ENCODE results near the gene MYOF.
A peak's percentile ranks its signal among the peaks of the same experiment; 100 is the strongest.
"Not testable (repeated sequence)": the region's sequence is repeated elsewhere in the genome, so short reads cannot be mapped to it uniquely, and the experiment has no call there.

The MYOF gene

DNA sequence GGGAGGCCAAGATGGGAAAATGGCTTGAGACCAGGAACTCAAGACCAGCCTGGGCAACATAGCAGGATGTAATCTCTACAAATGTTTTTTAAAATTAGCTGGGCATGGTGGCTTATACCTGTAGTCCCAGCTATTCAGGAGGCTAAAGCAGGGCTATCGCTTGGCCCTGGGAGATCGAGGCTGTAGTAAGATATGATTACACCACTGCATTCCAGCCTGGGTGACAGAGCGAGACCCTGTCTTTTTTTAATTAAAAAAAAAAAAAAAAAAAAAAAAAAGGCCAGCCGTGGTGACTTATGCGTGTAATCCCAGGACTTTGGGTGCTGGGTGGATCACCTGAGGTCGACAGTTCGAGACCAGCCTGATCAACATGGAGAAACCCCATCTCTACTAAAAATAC lies 27.4 kb downstream of the MYOF start:
- DNase-seq (ENCODE audit: low read depth, low spot score) = no peak

- no peak for DNase-seq (ENCODE audit: low read depth, low spot score)
Measured at GRCh38 chr10:93454146-93454545, 28.0 kb downstream of the MYOF start.

DNA sequence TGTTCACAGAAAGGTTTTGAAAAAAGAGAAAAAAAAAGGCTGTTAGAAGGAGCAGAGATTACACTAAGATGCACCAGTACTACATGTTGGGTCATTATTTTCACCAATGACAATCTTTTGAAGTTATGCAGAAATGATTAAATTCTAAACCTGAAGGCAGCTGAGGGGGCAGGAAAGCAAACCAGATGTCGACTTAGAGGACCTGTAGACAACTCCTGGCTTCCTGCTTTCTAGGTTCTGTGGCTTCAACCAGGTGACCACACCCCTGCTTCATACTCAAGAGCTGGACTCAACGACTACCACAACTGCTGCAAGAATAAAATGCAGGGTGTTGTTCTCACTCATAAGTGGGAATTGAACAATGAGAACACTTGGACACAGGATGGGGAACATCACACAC lies 30.0 kb downstream of the MYOF start:
- no peak for DNase-seq (ENCODE audit: low read depth, low spot score)

DNA sequence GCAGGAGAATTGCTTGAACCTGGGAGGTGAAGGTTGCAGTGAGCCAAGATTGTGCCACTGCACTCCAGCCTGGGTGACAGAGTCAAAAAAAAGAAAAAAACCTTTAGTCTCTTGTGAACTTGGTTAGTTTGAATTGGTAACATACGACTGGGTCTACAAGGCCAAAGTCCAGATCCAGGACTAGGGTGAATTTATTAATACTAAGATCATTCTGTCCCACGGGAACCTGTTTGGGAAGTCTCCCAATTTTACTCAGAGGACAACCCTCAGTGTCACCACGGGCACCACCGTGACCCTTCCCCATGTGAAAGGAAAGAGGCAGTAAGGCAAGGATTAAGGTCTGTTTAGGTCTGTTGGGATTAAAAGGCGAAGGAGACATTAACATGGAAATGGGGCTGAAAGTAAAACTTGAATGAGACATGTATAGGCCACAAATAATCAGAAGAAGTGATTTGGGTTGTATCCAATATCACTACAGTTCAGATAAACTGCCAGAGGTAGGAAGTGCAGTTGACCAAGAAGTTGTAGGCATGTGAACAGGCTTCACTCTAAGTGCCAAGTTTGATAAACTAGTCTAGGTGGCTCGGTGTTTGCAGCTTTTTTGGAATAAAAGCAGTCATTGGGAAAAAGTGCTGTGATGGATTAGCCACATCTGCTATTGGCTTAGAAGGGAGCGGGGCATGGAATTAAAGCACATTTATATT lies 30.7 kb downstream of the MYOF start:
- no peak for DNase-seq (ENCODE audit: low read depth, low spot score)

DNA sequence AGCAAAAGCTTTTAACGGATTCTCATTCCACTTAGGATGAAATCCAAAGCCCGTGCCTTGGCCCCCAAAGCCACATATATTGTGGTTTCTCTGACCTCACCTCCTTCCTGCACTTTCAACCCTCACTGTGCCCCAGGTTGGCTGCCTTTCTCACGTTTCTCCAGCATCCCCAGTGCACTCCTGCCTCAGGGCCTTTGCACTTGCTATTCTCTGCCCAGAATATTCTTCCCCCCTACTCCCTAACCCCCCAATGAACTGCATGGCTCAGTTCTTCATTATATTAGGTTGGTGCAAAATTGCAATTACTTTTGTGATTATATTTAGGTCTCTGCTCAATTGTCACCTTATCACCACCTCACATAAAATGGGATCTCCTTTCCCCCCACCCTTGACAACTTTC lies 34.2 kb downstream of the MYOF start:
- DNase-seq (ENCODE audit: low read depth, low spot score) = no peak

DNA sequence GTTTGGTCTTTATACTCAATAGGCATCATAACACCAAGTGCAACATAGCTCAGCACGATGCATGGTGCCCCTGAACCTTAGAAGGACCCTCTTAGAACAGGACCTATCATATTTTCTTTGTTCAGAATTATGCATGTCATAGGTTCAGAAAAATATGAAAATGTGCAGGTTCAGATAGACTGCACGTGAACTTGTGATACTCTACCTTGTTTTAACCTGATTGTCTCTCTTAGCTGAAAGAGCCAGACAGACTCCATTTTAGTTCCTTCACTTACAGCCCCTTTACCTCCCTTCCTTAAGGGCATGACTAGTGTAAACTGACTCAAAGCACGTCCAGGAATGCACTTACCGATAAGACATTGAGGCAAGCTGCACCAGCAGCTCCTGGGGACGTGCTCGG lies 35.1 kb downstream of the MYOF start:
- no peak for DNase-seq (ENCODE audit: low read depth, low spot score)

GRCh38 chr10:93445978-93446720 lies 36.0 kb downstream of the MYOF start:
- no peak for DNase-seq (ENCODE audit: low read depth, low spot score)

GRCh38 chr10:93445097-93445960 lies 36.8 kb downstream of the MYOF start:
- peak; percentile 97 for DNase-seq (ENCODE audit: low read depth, low spot score)

DNA sequence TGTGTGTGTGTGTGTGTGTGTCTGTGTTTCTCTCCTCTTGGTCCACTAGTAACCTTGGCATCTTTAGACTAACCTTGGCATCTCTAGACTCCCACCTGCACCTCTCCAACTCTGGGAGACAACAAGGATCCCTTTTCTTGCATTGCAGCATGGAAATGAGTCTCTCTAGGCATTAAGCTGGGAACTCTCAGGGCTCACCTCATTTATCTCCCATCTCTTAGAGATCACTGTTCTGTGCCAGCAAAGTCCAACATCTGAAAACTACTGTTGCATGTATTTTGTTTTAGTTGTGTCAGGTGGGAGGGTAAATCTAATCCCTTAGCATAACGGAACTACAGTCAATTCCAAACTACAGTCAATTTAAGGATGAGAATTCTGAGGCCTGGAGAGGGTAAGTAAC lies 38.7 kb downstream of the MYOF start:
- no peak for DNase-seq (ENCODE audit: low read depth, low spot score)

GRCh38 chr10:93442721-93443120 lies 39.4 kb downstream of the MYOF start:
- not testable (repeated sequence) for DNase-seq (ENCODE audit: low read depth, low spot score)

GRCh38 chr10:93440591-93441091 lies 41.5 kb downstream of the MYOF start:
- no peak for DNase-seq (ENCODE audit: low read depth, low spot score)

GRCh38 chr10:93438613-93439253 lies 43.4 kb downstream of the MYOF start:
- peak; percentile 87 for DNase-seq (ENCODE audit: low read depth, low spot score)

DNA sequence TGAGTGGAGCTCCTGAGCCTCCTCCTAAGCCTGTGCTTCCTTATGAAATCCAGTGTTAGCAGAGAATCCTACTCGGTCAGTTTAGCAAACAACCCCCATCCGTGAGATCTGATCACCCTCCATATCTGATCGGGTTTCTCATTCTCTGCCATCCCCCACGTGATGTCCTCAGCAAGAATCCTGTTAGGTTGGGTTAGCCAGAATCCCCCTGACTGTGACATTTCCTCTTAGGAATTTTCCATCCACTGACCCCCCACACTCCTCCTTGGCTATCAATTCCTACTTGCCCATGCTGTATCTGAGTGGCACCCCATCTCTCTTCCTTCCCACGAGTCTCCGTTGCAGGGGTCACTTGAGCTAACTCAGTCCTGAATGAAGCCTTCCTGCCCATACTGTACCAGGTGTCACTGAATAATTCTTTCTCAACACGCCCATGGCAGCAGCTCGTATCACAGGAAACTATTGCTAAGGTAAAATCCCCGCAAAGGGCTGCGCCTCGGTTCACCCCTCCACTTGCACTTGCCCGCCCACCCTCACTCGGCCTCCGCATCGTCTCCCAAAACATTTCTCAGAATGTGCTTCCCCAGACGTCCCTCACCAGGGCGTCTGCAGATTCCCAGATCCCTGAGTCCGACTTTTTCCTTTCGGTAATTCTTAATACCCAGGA lies 44.1 kb downstream of the MYOF start:
- peak; percentile 47 for DNase-seq (ENCODE audit: low read depth, low spot score)

- peak; percentile 74 for DNase-seq (ENCODE audit: low read depth, low spot score)
Measured at GRCh38 chr10:93437086-93437945, 44.8 kb downstream of the MYOF start.

DNA sequence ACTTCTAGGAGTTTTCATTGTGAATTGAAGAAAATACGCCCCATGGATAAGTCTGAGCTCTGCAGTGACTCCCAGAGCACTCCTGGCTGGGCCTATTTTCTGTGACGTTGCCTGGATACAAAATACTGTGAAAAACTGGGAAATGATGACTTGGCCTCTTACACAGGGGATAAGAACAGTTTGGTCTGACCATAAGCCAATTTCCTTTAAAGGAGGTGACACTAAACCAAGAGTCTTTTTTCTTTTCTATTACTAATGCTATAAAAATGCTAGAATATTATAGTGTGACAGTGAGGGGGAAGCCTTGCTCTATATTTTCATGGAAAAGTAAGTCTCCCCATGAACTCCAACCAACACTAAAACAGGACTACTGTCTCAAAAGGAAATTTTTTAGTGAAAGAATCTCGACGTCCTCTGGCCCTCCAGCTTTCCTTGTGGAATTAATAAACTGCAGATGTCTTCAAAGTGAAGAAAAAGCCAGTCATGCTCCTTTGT lies 45.5 kb downstream of the MYOF start:
- DNase-seq (ENCODE audit: low read depth, low spot score) = peak; percentile 43

DNA sequence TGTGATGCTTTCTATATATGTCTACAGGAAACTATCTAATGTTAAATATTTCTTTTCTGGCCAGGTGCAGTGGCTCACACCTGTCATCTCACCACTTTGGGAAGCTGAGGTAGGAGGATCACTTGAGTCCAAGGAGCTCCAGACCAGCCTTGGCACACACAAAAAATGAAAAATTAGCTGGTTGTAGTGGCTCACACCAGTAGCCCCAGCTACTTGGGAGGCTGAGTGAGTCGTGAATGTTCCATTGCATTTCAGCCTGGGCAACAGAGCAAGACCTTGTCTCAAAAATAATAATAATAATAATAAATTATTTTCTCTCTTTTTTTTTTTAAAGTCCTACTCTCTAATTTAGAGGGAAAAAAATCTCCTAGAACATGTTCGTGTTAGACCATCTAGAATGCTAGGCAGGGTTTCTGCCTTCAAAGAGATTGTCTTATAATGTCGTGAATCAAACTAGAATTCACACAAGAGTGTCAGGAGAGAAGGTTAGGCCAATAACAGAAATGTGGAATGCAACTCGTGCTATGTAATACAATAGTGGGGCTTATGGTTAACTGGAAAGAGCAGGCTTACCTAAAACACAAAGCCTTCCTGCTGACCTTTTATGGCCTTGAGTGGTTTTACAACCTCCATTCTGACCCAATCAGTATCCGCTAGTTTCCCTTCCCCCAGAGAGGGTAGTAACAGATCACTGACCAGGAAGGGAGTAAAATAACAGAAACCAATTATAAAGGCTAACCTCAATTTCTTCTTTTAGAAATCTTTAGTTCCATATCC lies 46.3 kb downstream of the MYOF start:
- peak; percentile 72 for DNase-seq (ENCODE audit: low read depth, low spot score)

GRCh38 chr10:93434991-93435491 lies 47.1 kb downstream of the MYOF start:
- no peak for DNase-seq (ENCODE audit: low read depth, low spot score)

DNA sequence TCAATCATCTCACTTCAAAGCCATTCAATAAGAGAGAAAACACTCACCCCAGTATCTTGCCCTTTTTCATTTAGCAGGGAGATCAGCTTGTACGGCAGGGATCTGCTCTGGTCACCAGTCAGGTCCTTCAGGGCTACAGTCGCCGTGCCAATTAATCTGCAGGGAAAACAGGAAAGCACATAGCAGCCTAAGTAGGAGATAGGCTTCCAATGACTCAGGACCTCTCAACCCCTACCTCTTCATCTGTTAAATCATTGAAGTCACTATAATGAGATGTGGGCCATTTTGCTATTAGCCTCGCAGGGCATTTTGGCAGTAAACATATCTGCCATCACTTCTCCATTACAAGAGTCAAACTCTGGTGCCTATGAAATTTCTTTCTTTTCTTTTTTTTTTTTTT lies 50.8 kb downstream of the MYOF start:
- no peak for DNase-seq (ENCODE audit: low read depth, low spot score)

DNA sequence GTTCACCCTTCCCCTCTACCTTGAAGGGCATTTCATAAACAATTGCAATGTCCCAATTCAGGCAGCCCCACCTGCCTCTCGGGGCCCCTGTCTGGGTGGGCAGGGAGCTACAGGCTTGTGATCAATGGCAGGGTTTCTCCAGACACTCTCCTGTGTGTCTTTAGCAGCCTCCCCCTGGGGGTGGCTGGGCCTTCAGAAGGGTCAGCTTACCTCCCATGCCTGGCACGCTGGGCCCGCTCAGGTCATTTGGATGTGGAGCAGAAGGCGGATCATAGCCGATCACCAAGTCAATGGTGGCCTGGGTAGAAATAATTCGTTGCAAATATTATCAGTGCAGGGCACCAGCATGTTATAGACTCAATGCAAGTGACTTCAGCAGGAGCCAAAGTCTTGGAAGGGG lies 56.3 kb downstream of the MYOF start:
- DNase-seq (ENCODE audit: low read depth, low spot score) = no peak

All from ELF-1 (cell line).